CD4-positive, alpha-beta memory T cell (primary cell): ENCODE data around the gene SUPT4H1. TPM values are rescaled to one million over a fixed set of nuclear protein-coding genes. Genes with fewer than 3 reads are reported as not detected.

Experiments
- CTCF ChIA-PET: fragments of 350-600 bp; sonication (Branson Sonifier 250); formaldehyde crosslinking; loops from one replicate; lab custom pipeline; 2021; ENCODE audit warnings: inconsistent platforms; ENCODE audit not compliant: partially characterized antibody; lab: Charles Lee
- POLR2A ChIA-PET: fragments of 350-600 bp; sonication (Branson Sonifier 250); formaldehyde crosslinking; loops from one replicate; lab custom pipeline; 2021; ENCODE audit not compliant: partially characterized antibody; lab: Charles Lee
- DNase-seq, 5 donors: peaks; one replicate each; pipeline versions ENCODE4 v3.0.0 to v3.0.0-alpha.2; 2020 to 2022; ENCODE audit warnings: mixed read lengths in 1 of 5
- H3K27ac ChIP-seq: one replicate; pipeline ENCODE4 v1.7.0; 2013; ENCODE audit warnings: low read depth, low read length
- H3K27me3 ChIP-seq: 2 replicates; pipeline ENCODE4 v1.7.0; 2013; ENCODE audit warnings: mild to moderate bottlenecking, low read length, moderate library complexity; ENCODE audit not compliant: insufficient read depth
- H3K36me3 ChIP-seq: 2 replicates; pipeline ENCODE4 v1.7.0; 2013; ENCODE audit warnings: mild to moderate bottlenecking, low read length, moderate library complexity; ENCODE audit not compliant: insufficient read depth
- H3K4me1 ChIP-seq: 2 replicates; pipeline ENCODE4 v1.7.0; 2013; ENCODE audit warnings: mild to moderate bottlenecking, low read length, moderate library complexity; ENCODE audit not compliant: insufficient read depth
- H3K4me3 ChIP-seq, 2 donors: one replicate each; pipeline ENCODE4 v1.7.0; 2013; ENCODE audit warnings: low read length in 2 of 2, mild to moderate bottlenecking in 1 of 2
- H3K9me3 ChIP-seq, 2 donors: one replicate each; pipeline ENCODE4 v1.7.0; 2013; ENCODE audit warnings: low read length in 2 of 2, control low read depth in 1 of 2; ENCODE audit not compliant: control insufficient read depth in 1 of 2
- H3K27ac Mint-ChIP-seq, 7 donors: one replicate each; pipeline ENCODE4 v1.8.0; 2020 to 2021; ENCODE audit warnings: mixed read lengths in 7 of 7, mild to moderate bottlenecking in 6 of 7, inconsistent platforms in 3 of 7, moderate library complexity in 3 of 7
- H3K27me3 Mint-ChIP-seq, 2 donors: one replicate each; pipeline ENCODE4 v1.8.0; 2020 to 2021; ENCODE audit warnings: mixed read lengths in 2 of 2
- H3K36me3 Mint-ChIP-seq, 2 donors: one replicate each; pipeline ENCODE4 v1.8.0; 2020 to 2021; ENCODE audit warnings: mixed read lengths in 2 of 2, inconsistent platforms in 1 of 2, mild to moderate bottlenecking in 1 of 2
- H3K4me1 Mint-ChIP-seq, 4 donors: one replicate each; pipeline ENCODE4 v1.8.0; 2020 to 2021; ENCODE audit warnings: mixed read lengths in 4 of 4, mild to moderate bottlenecking in 1 of 4
- H3K4me3 Mint-ChIP-seq, 8 donors: one replicate each; pipeline ENCODE4 v1.8.0; 2020 to 2021; ENCODE audit warnings: mixed read lengths in 8 of 8, mild to moderate bottlenecking in 7 of 8, moderate library complexity in 6 of 8, inconsistent platforms in 3 of 8
- H3K9me3 Mint-ChIP-seq, 8 donors: one replicate each; pipeline ENCODE4 v1.8.0; 2020 to 2021; ENCODE audit warnings: mixed read lengths in 8 of 8, mild to moderate bottlenecking in 5 of 8, inconsistent platforms in 3 of 8, moderate library complexity in 1 of 8
- intact Hi-C: fragments of 100-400 bp; cut with micrococcal nuclease; formaldehyde crosslinking; loops from one replicate; pipeline ENCODE4 v1.15.1; 2023
- polyA plus RNA-seq, 2 donors: library from polyadenylated mRNA; unstranded; fragments of 300-500 nt; fragmentation: Illumina TruSeq; gene quantifications; one replicate each; pipeline ENCODE4 v1.2.3, GENCODE V29; 2021
- total RNA-seq, 2 experiments: library from RNA; stranded (reverse); gene quantifications; one replicate each; pipeline ENCODE4 v1.2.3, GENCODE V29; 2021

SUPT4H1 gene
- total and polyA plus RNA-seq, 4 experiments from 2014 or later = 61.4 to 120 (median 84.8) TPM

- CTCF ChIA-PET = interaction anchor here (0.7 to 2.8 kb wide), 5 partner anchors 12 to 132 kb away, joined by 4 to 15 read pairs (median 9); partner anchors contain the start of genes HSF5 and RNF43
- intact Hi-C loops = no loop called here
- POLR2A ChIA-PET = interaction anchor here (1.1 to 27.8 kb wide), 3 partner anchors 8 to 57 kb away, joined by 4 to 3924 read pairs (median 24); partner anchors contain the start of gene TSPOAP1
- H3K9me3 ChIP-seq = no peaks in the 10 kb centered on the region
- no peaks in the 10 kb centered on the region for H3K36me3 ChIP-seq
- peaks cover 18 to 34% (median 29%) of the 10 kb centered on the region in 4 donors for H3K4me1 Mint-ChIP-seq
- H3K4me3 Mint-ChIP-seq = no peak overlapping the region
- no peaks in the 10 kb centered on the region for H3K27me3 Mint-ChIP-seq
- H3K9me3 Mint-ChIP-seq = no peaks in the 10 kb centered on the region
- DNase-seq = no peak
- H3K27ac Mint-ChIP-seq = peak overlapping the region in 2 of 7 donors; percentile 8 to 10
- no peaks in the 10 kb centered on the region for H3K27me3 ChIP-seq
- H3K36me3 Mint-ChIP-seq = peaks cover 8 to 17% of the 10 kb centered on the region in 2 donors
- H3K4me3 ChIP-seq = no peak overlapping the region
- no peak overlapping the region for H3K27ac ChIP-seq
- peaks cover 25% of the 10 kb centered on the region for H3K4me1 ChIP-seq
Measured at GRCh38 chr17:58356231-58356630, 4.2 kb upstream of the SUPT4H1 start.

GRCh38 chr17:58354541-58355216 is 2.7 kb upstream of the SUPT4H1 start:
- no peaks in the 10 kb centered on the region for H3K27me3 Mint-ChIP-seq
- no peak for DNase-seq
- H3K9me3 Mint-ChIP-seq = no peaks in the 10 kb centered on the region
- intact Hi-C loops = loop anchor here (5.0 kb wide), 1 partner anchor 1267 kb away; the partner anchor contains the start of gene AKAP1
- Histone ChIP-seq H3K9me3 (no peaks in the 10 kb centered on the region), H3K27ac (no peak overlapping the region), H3K4me1 (peaks cover 35% of the 10 kb centered on the region), H3K36me3 (peaks cover 3% of the 10 kb centered on the region), H3K27me3 (no peaks in the 10 kb centered on the region), H3K4me3 (no peak overlapping the region)
- peak overlapping the region in 4 of 7 donors; percentile 29 to 98 (median 60) for H3K27ac Mint-ChIP-seq
- H3K36me3 Mint-ChIP-seq = peaks cover 10 to 23% of the 10 kb centered on the region in 2 donors
- CTCF ChIA-PET = interaction anchor here (1.1 to 6.1 kb wide), 8 partner anchors 10 to 133 kb away, joined by 3 to 102 read pairs (median 8); partner anchors contain the start of genes HSF5 and RNF43
- POLR2A ChIA-PET = interaction anchor here (1.2 to 27.8 kb wide), 5 partner anchors 9 to 63 kb away, joined by 3 to 3924 read pairs (median 24); partner anchors contain the start of genes RNF43 and TSPOAP1
- no peak overlapping the region for H3K4me3 Mint-ChIP-seq
- peaks cover 22 to 43% (median 34%) of the 10 kb centered on the region in 4 donors for H3K4me1 Mint-ChIP-seq

GRCh38 chr17:58353389-58353825 is 1.4 kb upstream of the SUPT4H1 start:
- Histone ChIP-seq H3K27me3 (no peaks in the 10 kb centered on the region), H3K36me3 (peaks cover 15% of the 10 kb centered on the region), H3K27ac (peak overlapping the region; percentile 85), H3K4me3 (no peak overlapping the region), H3K4me1 (peaks cover 45% of the 10 kb centered on the region), H3K9me3 (no peaks in the 10 kb centered on the region)
- H3K4me3 Mint-ChIP-seq = peak overlapping the region; percentile 92 to 100 (median 99)
- DNase-seq = peak in 1 of 5 donors; percentile 37
- H3K4me1 Mint-ChIP-seq = peaks cover 30 to 54% (median 43%) of the 10 kb centered on the region in 4 donors
- no peaks in the 10 kb centered on the region for H3K9me3 Mint-ChIP-seq
- peak overlapping the region; percentile 91 to 100 (median 98) for H3K27ac Mint-ChIP-seq
- intact Hi-C loops = loop anchor here (2.0 to 5.0 kb wide), 4 partner anchors 25 to 1266 kb away; partner anchors contain the start of genes AKAP1 and TSPOAP1
- peaks cover 21 to 36% of the 10 kb centered on the region in 2 donors for H3K36me3 Mint-ChIP-seq
- CTCF ChIA-PET = interaction anchor here (1.5 to 6.1 kb wide), 6 partner anchors 9 to 135 kb away, joined by 3 to 102 read pairs (median 19); partner anchors contain the start of genes HSF5 and RNF43
- POLR2A ChIA-PET = interaction anchor here (1.8 to 27.8 kb wide), 6 partner anchors 11 to 346 kb away, joined by 4 to 3924 read pairs (median 20); partner anchors contain the start of genes MKS1, RNF43, SRSF1 and TSPOAP1
- no peaks in the 10 kb centered on the region for H3K27me3 Mint-ChIP-seq

GRCh38 chr17:58352596-58353388 is 791 bp upstream of the SUPT4H1 start:
- peak overlapping the region; percentile 85 for H3K27ac ChIP-seq
- H3K4me1 Mint-ChIP-seq = peaks cover 34 to 60% (median 48%) of the 10 kb centered on the region in 4 donors
- peak overlapping the region; percentile 92 to 98 for H3K4me3 ChIP-seq
- H3K27me3 ChIP-seq = no peaks in the 10 kb centered on the region
- ChIA-PET CTCF (interaction anchor here (0.7 to 6.1 kb wide), 10 partner anchors 8 to 135 kb away, joined by 3 to 102 read pairs (median 9); partner anchors contain the start of genes HSF5 and RNF43), POLR2A (interaction anchor here (0.6 to 27.8 kb wide), 16 partner anchors 11 to 676 kb away, joined by 3 to 3924 read pairs (median 8); partner anchors contain the start of genes HSF5, MKS1, MTMR4 and RNF43)
- peak in 3 of 5 donors; percentile 13 to 36 (median 19) for DNase-seq
- peaks cover 51% of the 10 kb centered on the region for H3K4me1 ChIP-seq
- H3K36me3 Mint-ChIP-seq = peaks cover 26 to 42% of the 10 kb centered on the region in 2 donors
- H3K4me3 Mint-ChIP-seq = peak overlapping the region; percentile 92 to 100 (median 99)
- H3K9me3 ChIP-seq = no peaks in the 10 kb centered on the region
- no peaks in the 10 kb centered on the region for H3K9me3 Mint-ChIP-seq
- H3K27me3 Mint-ChIP-seq = no peaks in the 10 kb centered on the region
- intact Hi-C loops = loop anchor here (1.0 to 5.0 kb wide), 7 partner anchors 8 to 1265 kb away; partner anchors contain the start of genes AKAP1, RNF43, SRSF1 and TSPOAP1
- H3K27ac Mint-ChIP-seq = peak overlapping the region; percentile 91 to 100 (median 98)
- peaks cover 22% of the 10 kb centered on the region for H3K36me3 ChIP-seq

- Mint-ChIP-seq H3K36me3 (peaks cover 36 to 58% of the 10 kb centered on the region in 2 donors), H3K4me1 (peaks cover 42 to 76% (median 57%) of the 10 kb centered on the region in 4 donors), H3K9me3 (no peaks in the 10 kb centered on the region), H3K27ac (peak overlapping the region; percentile 98 to 100 (median 99)), H3K4me3 (peak overlapping the region; percentile 99 to 100 (median 99)), H3K27me3 (no peaks in the 10 kb centered on the region)
- Histone ChIP-seq H3K36me3 (peaks cover 36% of the 10 kb centered on the region), H3K4me1 (peaks cover 67% of the 10 kb centered on the region), H3K9me3 (no peaks in the 10 kb centered on the region), H3K27ac (peak overlapping the region; percentile 85), H3K27me3 (no peaks in the 10 kb centered on the region), H3K4me3 (peak overlapping the region; percentile 92 to 98)
- ChIA-PET POLR2A (interaction anchor here (0.9 to 27.8 kb wide), 10 partner anchors 23 to 501 kb away, joined by 3 to 3924 read pairs (median 8); partner anchors contain the start of genes HSF5, MRPS23, MTMR4 and RNF43), CTCF (interaction anchor here (0.7 to 6.1 kb wide), 10 partner anchors 8 to 653 kb away, joined by 3 to 102 read pairs (median 9); partner anchors contain the start of genes HSF5 and RNF43)
- intact Hi-C loops = loop anchor here (5.0 kb wide), 1 partner anchor 1264 kb away; the partner anchor contains the start of gene AKAP1
- DNase-seq = peak in 1 of 5 donors; percentile 37
Measured at GRCh38 chr17:58351182-58351581, 819 bp downstream of the SUPT4H1 start.

GRCh38 chr17:58348038-58348437 is 4.0 kb downstream of the SUPT4H1 start:
- H3K4me3 Mint-ChIP-seq = peak overlapping the region in 1 of 8 donors; percentile 9
- H3K27ac Mint-ChIP-seq = peak overlapping the region in 4 of 7 donors; percentile 66 to 99 (median 93)
- ChIA-PET CTCF (interaction anchor here (2.8 to 13.8 kb wide), 5 partner anchors 14 to 70 kb away, joined by 12 to 510 read pairs (median 88); partner anchors contain the start of genes RNF43 and TSPOAP1), POLR2A (interaction anchor here (0.9 to 27.8 kb wide), 3 partner anchors 15 to 43 kb away, joined by 3 to 3924 read pairs (median 3); partner anchors contain the start of gene TSPOAP1)
- Histone ChIP-seq H3K27ac (peak overlapping the region; percentile 97), H3K9me3 (no peaks in the 10 kb centered on the region), H3K4me1 (peaks cover 84% of the 10 kb centered on the region), H3K36me3 (peaks cover 46% of the 10 kb centered on the region), H3K4me3 (no peak overlapping the region), H3K27me3 (no peaks in the 10 kb centered on the region)
- no peak for DNase-seq
- H3K9me3 Mint-ChIP-seq = no peaks in the 10 kb centered on the region
- intact Hi-C loops = no loop called here
- H3K36me3 Mint-ChIP-seq = peaks cover 50 to 74% of the 10 kb centered on the region in 2 donors
- H3K27me3 Mint-ChIP-seq = no peaks in the 10 kb centered on the region
- peaks cover 54 to 89% (median 69%) of the 10 kb centered on the region in 4 donors for H3K4me1 Mint-ChIP-seq
